HepG2 (cell line): ENCODE data around the gene GC.

Source experiments
- KMT2B ChIP-seq: IDR thresholded peaks from 2 replicates; pipeline ENCODE4 v1.6.1; 2016; ENCODE audit warnings: missing genetic modification reagents, missing compliant biosample characterization
- PTBP1 ChIP-seq: fragments of 200-400 bp; formaldehyde crosslinking; IDR thresholded peaks from 2 replicates; pipeline ENCODE4 v1.6.1; 2018; ENCODE audit warnings: low read length, low read depth; ENCODE audit not compliant: poor library complexity, severe bottlenecking
- TP53 ChIP-seq: sonication (generic); formaldehyde crosslinking; conservative IDR thresholded peaks from 2 replicates; pipeline ENCODE4 v1.4.0; 2020; ENCODE audit warnings: missing genetic modification reagents
- TF ChIP-seq, protein P1 (sequence below): IDR thresholded peaks from 2 replicates; pipeline ENCODE4 v1.6.1; 2018; ENCODE audit warnings: missing genetic modification reagents

DNA sequence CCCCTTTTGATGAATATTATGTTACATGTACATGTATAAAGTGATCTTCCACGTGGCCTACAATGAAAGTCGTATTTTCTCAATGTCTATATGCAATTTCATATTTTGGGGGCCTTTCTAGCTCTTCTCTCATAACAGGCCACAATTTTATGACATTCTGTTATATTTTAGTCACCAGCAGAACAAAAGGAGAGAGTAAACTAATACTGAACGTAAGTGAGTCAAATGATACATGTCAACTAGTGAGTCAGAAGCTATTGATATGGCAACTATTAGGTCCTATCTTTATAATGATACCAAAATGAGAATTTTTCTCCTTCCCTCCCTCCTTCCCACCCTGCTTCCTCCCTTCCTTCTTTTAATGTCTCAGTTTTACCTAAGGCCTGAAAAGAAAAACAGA is 14.4 kb downstream of the GC start:
- TF ChIP-seq, protein P1, sequence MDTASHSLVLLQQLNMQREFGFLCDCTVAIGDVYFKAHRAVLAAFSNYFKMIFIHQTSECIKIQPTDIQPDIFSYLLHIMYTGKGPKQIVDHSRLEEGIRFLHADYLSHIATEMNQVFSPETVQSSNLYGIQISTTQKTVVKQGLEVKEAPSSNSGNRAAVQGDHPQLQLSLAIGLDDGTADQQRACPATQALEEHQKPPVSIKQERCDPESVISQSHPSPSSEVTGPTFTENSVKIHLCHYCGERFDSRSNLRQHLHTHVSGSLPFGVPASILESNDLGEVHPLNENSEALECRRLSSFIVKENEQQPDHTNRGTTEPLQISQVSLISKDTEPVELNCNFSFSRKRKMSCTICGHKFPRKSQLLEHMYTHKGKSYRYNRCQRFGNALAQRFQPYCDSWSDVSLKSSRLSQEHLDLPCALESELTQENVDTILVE (CRISPR knock-in tag) = no peak
- TF ChIP-seq PTBP1 (no peak), KMT2B (CRISPR knock-in tag) (no peak), TP53 (no peak)
